ENCODE data around the gene CHST9. TPM values are rescaled to one million over a fixed set of nuclear protein-coding genes. Genes with fewer than 3 reads are reported as not detected.
"Not testable (repeated sequence)": the region's sequence is repeated elsewhere in the genome, so short reads cannot be mapped to it uniquely, and the experiment has no call there.

The CHST9 gene
- total RNA-seq, result not detected

- Mint-ChIP-seq H3K4me1 (ENCODE audit: low read depth) (peaks cover 3% of the 10 kb centered on the region), H3K27me3 (ENCODE audit: low read depth) (peaks cover 29% of the 10 kb centered on the region), H3K36me3 (ENCODE audit: low read depth) (peaks cover 5% of the 10 kb centered on the region), H3K4me3 (no peak within 1 kb of the TSS), H3K9me3 (no peaks in the 10 kb centered on the region), H3K27ac (no peak within 1 kb of the TSS)
- no peak for DNase-seq
- intact Hi-C loops (cut with micrococcal nuclease), result no loop called here
- CTCF ChIA-PET, result no interaction called here
These were observed at the start of gene CHST9 for GRCh38 chr18:27185025-27185763. TSS of gene CHST9 (minus strand) at chr18:27185308. CDS start at chr18:27142809, 42,499 bp downstream.

GRCh38 chr18:27232355-27232754, 47.2 kb upstream of the CHST9 start:
- intact Hi-C loops (cut with micrococcal nuclease); DNase-seq; H3K36me3 Mint-ChIP-seq (ENCODE audit: low read depth); CTCF ChIA-PET; H3K27me3 Mint-ChIP-seq (ENCODE audit: low read depth); H3K4me3 Mint-ChIP-seq; H3K9me3 Mint-ChIP-seq; H3K27ac Mint-ChIP-seq; H3K4me1 Mint-ChIP-seq (ENCODE audit: low read depth): not testable (repeated sequence)

GRCh38 chr18:27231671-27232070, 46.6 kb upstream of the CHST9 start:
- H3K36me3 Mint-ChIP-seq (ENCODE audit: low read depth); intact Hi-C loops (cut with micrococcal nuclease); DNase-seq; H3K27ac Mint-ChIP-seq; H3K27me3 Mint-ChIP-seq (ENCODE audit: low read depth); H3K9me3 Mint-ChIP-seq; CTCF ChIA-PET; H3K4me1 Mint-ChIP-seq (ENCODE audit: low read depth); H3K4me3 Mint-ChIP-seq: not testable (repeated sequence)

GRCh38 chr18:27231221-27231620, 46.1 kb upstream of the CHST9 start:
- H3K4me3 Mint-ChIP-seq; intact Hi-C loops (cut with micrococcal nuclease); DNase-seq; H3K9me3 Mint-ChIP-seq; H3K27me3 Mint-ChIP-seq (ENCODE audit: low read depth); H3K4me1 Mint-ChIP-seq (ENCODE audit: low read depth); H3K27ac Mint-ChIP-seq; CTCF ChIA-PET; H3K36me3 Mint-ChIP-seq (ENCODE audit: low read depth): not testable (repeated sequence)

- Mint-ChIP-seq H3K27ac (no peak overlapping the region), H3K27me3 (ENCODE audit: low read depth) (no peaks in the 10 kb centered on the region), H3K4me1 (ENCODE audit: low read depth) (no peaks in the 10 kb centered on the region), H3K4me3 (no peak overlapping the region), H3K36me3 (ENCODE audit: low read depth) (no peaks in the 10 kb centered on the region), H3K9me3 (peaks cover 3% of the 10 kb centered on the region)
- no peak for DNase-seq
- CTCF ChIA-PET, result no interaction called here
- intact Hi-C loops (cut with micrococcal nuclease), result no loop called here
These were observed 42.6 kb upstream of the CHST9 start for GRCh38 chr18:27227721-27228120.

- H3K36me3 Mint-ChIP-seq (ENCODE audit: low read depth), result no peaks in the 10 kb centered on the region
- peaks cover 3% of the 10 kb centered on the region for H3K9me3 Mint-ChIP-seq
- DNase-seq, result no peak
- H3K27me3 Mint-ChIP-seq (ENCODE audit: low read depth), result no peaks in the 10 kb centered on the region
- no peak overlapping the region for H3K27ac Mint-ChIP-seq
- H3K4me1 Mint-ChIP-seq (ENCODE audit: low read depth), result no peaks in the 10 kb centered on the region
- intact Hi-C loops (cut with micrococcal nuclease), result no loop called here
- no peak overlapping the region for H3K4me3 Mint-ChIP-seq
- CTCF ChIA-PET, result no interaction called here
These were observed 41.5 kb upstream of the CHST9 start for GRCh38 chr18:27226556-27227075.

- no peak for DNase-seq
- Mint-ChIP-seq H3K4me3 (no peak overlapping the region), H3K4me1 (ENCODE audit: low read depth) (no peaks in the 10 kb centered on the region), H3K27ac (no peak overlapping the region), H3K27me3 (ENCODE audit: low read depth) (no peaks in the 10 kb centered on the region), H3K9me3 (peaks cover 3% of the 10 kb centered on the region), H3K36me3 (ENCODE audit: low read depth) (no peaks in the 10 kb centered on the region)
- CTCF ChIA-PET, result no interaction called here
- intact Hi-C loops (cut with micrococcal nuclease), result no loop called here
These were observed 40.9 kb upstream of the CHST9 start for GRCh38 chr18:27225947-27226481.

GRCh38 chr18:27223526-27224291, 38.6 kb upstream of the CHST9 start:
- DNase-seq, result no peak
- Mint-ChIP-seq H3K4me1 (ENCODE audit: low read depth) (no peaks in the 10 kb centered on the region), H3K4me3 (no peak overlapping the region), H3K27me3 (ENCODE audit: low read depth) (no peaks in the 10 kb centered on the region), H3K36me3 (ENCODE audit: low read depth) (no peaks in the 10 kb centered on the region), H3K9me3 (peaks cover 3% of the 10 kb centered on the region), H3K27ac (no peak overlapping the region)
- CTCF ChIA-PET, result no interaction called here
- intact Hi-C loops (cut with micrococcal nuclease), result no loop called here

GRCh38 chr18:27214831-27215230, 29.7 kb upstream of the CHST9 start:
- H3K4me3 Mint-ChIP-seq, result no peak overlapping the region
- CTCF ChIA-PET, result no interaction called here
- no peak for DNase-seq
- H3K36me3 Mint-ChIP-seq (ENCODE audit: low read depth), result no peaks in the 10 kb centered on the region
- intact Hi-C loops (cut with micrococcal nuclease), result no loop called here
- H3K27ac Mint-ChIP-seq, result no peak overlapping the region
- peaks cover 9% of the 10 kb centered on the region for H3K9me3 Mint-ChIP-seq
- no peaks in the 10 kb centered on the region for H3K4me1 Mint-ChIP-seq (ENCODE audit: low read depth)
- H3K27me3 Mint-ChIP-seq (ENCODE audit: low read depth), result no peaks in the 10 kb centered on the region

GRCh38 chr18:27213123-27213717, 28.1 kb upstream of the CHST9 start:
- Mint-ChIP-seq H3K27me3 (ENCODE audit: low read depth) (no peaks in the 10 kb centered on the region), H3K9me3 (peaks cover 11% of the 10 kb centered on the region), H3K4me3 (no peak overlapping the region), H3K4me1 (ENCODE audit: low read depth) (no peaks in the 10 kb centered on the region), H3K36me3 (ENCODE audit: low read depth) (no peaks in the 10 kb centered on the region), H3K27ac (no peak overlapping the region)
- intact Hi-C loops (cut with micrococcal nuclease), result no loop called here
- DNase-seq, result no peak
- CTCF ChIA-PET, result no interaction called here

- H3K27ac Mint-ChIP-seq, result no peak overlapping the region
- H3K4me3 Mint-ChIP-seq, result no peak overlapping the region
- no peaks in the 10 kb centered on the region for H3K36me3 Mint-ChIP-seq (ENCODE audit: low read depth)
- CTCF ChIA-PET, result no interaction called here
- H3K9me3 Mint-ChIP-seq, result peaks cover 11% of the 10 kb centered on the region
- DNase-seq, result no peak
- no peaks in the 10 kb centered on the region for H3K27me3 Mint-ChIP-seq (ENCODE audit: low read depth)
- intact Hi-C loops (cut with micrococcal nuclease), result no loop called here
- no peaks in the 10 kb centered on the region for H3K4me1 Mint-ChIP-seq (ENCODE audit: low read depth)
These were observed 26.5 kb upstream of the CHST9 start for GRCh38 chr18:27211569-27211968.

- no peaks in the 10 kb centered on the region for H3K4me1 Mint-ChIP-seq (ENCODE audit: low read depth)
- H3K36me3 Mint-ChIP-seq (ENCODE audit: low read depth), result no peaks in the 10 kb centered on the region
- intact Hi-C loops (cut with micrococcal nuclease), result no loop called here
- no peaks in the 10 kb centered on the region for H3K27me3 Mint-ChIP-seq (ENCODE audit: low read depth)
- H3K4me3 Mint-ChIP-seq, result no peak overlapping the region
- peaks cover 4% of the 10 kb centered on the region for H3K9me3 Mint-ChIP-seq
- H3K27ac Mint-ChIP-seq, result no peak overlapping the region
- CTCF ChIA-PET, result interaction anchor here (0.6 kb wide), 1 partner anchor 13 kb away, joined by 3 read pairs; no protein-coding TSS in a partner anchor
- DNase-seq, result no peak
These were observed 21.3 kb upstream of the CHST9 start for GRCh38 chr18:27206411-27206810.
